Erythroblast (primary cell): ENCODE results near the gene LY6G5C.

Experiments
- DNase-seq, 2 experiments: peaks; one replicate each; lab custom pipeline; 2025; lab: John Stamatoyannopoulos, UW
- GATA1 ChIP-seq: IDR thresholded peaks from 2 replicates; pipeline ENCODE4 v1.6.1; 2011; ENCODE audit warnings: low read depth, mild to moderate bottlenecking, control low read depth, low read length, moderate library complexity
- POLR2A ChIP-seq: IDR thresholded peaks from 2 replicates; pipeline ENCODE4 v1.6.1; 2011; ENCODE audit warnings: mild to moderate bottlenecking, low read length

Gene LY6G5C

GRCh38 chr6:31680226-31681134, at the start of gene LY6G5C:
Gene LY6G5C (minus strand): TSS chr6:31681067. CDS start chr6:31680373, 694 bp downstream.
- peak; percentile 81 to 89 for DNase-seq
- TF ChIP-seq GATA1 (no peak), POLR2A (no peak)

- no peak for TF ChIP-seq GATA1
- TF ChIP-seq POLR2A = peak; percentile 54
- DNase-seq = peak; percentile 87 to 88
Observed at GRCh38 chr6:31729979-31730630, 49.2 kb upstream of the LY6G5C start.

GRCh38 chr6:31729515-31729978, 48.7 kb upstream of the LY6G5C start:
- TF ChIP-seq POLR2A (peak; percentile 64), GATA1 (no peak)
- peak; percentile 84 to 89 for DNase-seq

GRCh38 chr6:31728767-31729514, 48.1 kb upstream of the LY6G5C start, which contains the start of gene DDAH2:
Gene DDAH2 (minus strand): TSS chr6:31729299. CDS start chr6:31729161, 138 bp downstream.
- TF ChIP-seq POLR2A = no peak
- TF ChIP-seq GATA1 = no peak
- DNase-seq = no peak

- no peak for TF ChIP-seq POLR2A
- TF ChIP-seq GATA1 = no peak
- no peak for DNase-seq
Observed at GRCh38 chr6:31727717-31728671, 47.1 kb upstream of the LY6G5C start.

- DNase-seq = peak; percentile 39 to 68
- TF ChIP-seq POLR2A (peak; percentile 30), GATA1 (no peak)
Observed at GRCh38 chr6:31727034-31727716, 46.3 kb upstream of the LY6G5C start.

GRCh38 chr6:31725502-31726350, 44.9 kb upstream of the LY6G5C start:
- TF ChIP-seq POLR2A (no peak), GATA1 (no peak)
- peak in 1 of 2 experiments; percentile 34 for DNase-seq

GRCh38 chr6:31723980-31724691, 43.3 kb upstream of the LY6G5C start:
- no peak for DNase-seq
- TF ChIP-seq GATA1 (no peak), POLR2A (no peak)

- TF ChIP-seq POLR2A = no peak
- TF ChIP-seq GATA1 = no peak
- no peak for DNase-seq
Observed at GRCh38 chr6:31723245-31723979, 42.5 kb upstream of the LY6G5C start, which contains the start of gene MPIG6B. Gene MPIG6B (plus strand): TSS chr6:31723373. CDS start chr6:31723384, 11 bp downstream.

GRCh38 chr6:31722173-31722572, 41.3 kb upstream of the LY6G5C start:
- TF ChIP-seq GATA1 (no peak), POLR2A (no peak)
- no peak for DNase-seq
